ENCODE data around the gene NANOS3.

GRCh38 chr19:13887517-13887916 lies 10.6 kb downstream of the NANOS3 start:
- no peak for TF ChIP-seq CTCF (IDR thresholded peaks at IDR 0.05)
- no peak for TF ChIP-seq POLR2A (IDR thresholded peaks at IDR 0.05)
